AG08395 (cell line): ENCODE measurements around the gene ENDOD1.
"Not testable (repeated sequence)": the region's sequence is repeated elsewhere in the genome, so short reads cannot be mapped to it uniquely, and the experiment has no call there.

Experiments used
- DNase-seq: peaks from one replicate; pipeline ENCODE4 v3.0.0; 2012; ENCODE audit warnings: mixed read lengths, low spot score

The ENDOD1 gene

GRCh38 chr11:95089620-95090542, at the start of gene ENDOD1:
Gene ENDOD1 (plus strand): TSS chr11:95089846. CDS start chr11:95089928, 82 bp downstream.
- peak; percentile 92 for DNase-seq

GRCh38 chr11:95042239-95042638, 47.4 kb upstream of the ENDOD1 start:
- DNase-seq = no peak

- no peak for DNase-seq
Measured at GRCh38 chr11:95042906-95043305, 46.7 kb upstream of the ENDOD1 start.

GRCh38 chr11:95044010-95044409, 45.6 kb upstream of the ENDOD1 start:
- DNase-seq = no peak

DNA sequence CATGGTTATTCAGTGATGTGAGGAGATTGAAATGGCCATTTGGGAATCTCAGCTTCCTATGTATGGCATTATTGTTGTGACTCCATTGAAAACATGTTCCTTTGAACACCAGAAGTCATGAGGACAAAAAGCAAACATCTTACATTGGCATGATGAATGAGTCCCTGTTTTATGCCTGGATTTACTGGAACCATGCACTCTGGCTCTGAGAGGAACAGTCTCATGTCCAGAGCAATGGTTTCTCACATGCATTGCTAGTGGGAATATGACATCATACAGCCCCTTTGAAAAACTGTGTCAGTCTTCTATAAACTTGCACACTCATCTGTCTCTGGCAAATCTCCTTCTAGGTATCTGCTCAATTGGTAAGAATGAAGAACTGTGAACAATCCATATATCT, 43.8 kb upstream of the ENDOD1 start:
- DNase-seq = no peak

GRCh38 chr11:95049122-95049521, 40.5 kb upstream of the ENDOD1 start, which contains the start of gene KDM4F:
Gene KDM4F (plus strand): TSS chr11:95049422.
- DNase-seq = not testable (repeated sequence)

GRCh38 chr11:95050595-95051202, 38.9 kb upstream of the ENDOD1 start:
- no peak for DNase-seq

GRCh38 chr11:95054356-95054755, 35.3 kb upstream of the ENDOD1 start:
- DNase-seq = no peak

GRCh38 chr11:95055283-95055897, 34.3 kb upstream of the ENDOD1 start:
- DNase-seq = no peak

DNA sequence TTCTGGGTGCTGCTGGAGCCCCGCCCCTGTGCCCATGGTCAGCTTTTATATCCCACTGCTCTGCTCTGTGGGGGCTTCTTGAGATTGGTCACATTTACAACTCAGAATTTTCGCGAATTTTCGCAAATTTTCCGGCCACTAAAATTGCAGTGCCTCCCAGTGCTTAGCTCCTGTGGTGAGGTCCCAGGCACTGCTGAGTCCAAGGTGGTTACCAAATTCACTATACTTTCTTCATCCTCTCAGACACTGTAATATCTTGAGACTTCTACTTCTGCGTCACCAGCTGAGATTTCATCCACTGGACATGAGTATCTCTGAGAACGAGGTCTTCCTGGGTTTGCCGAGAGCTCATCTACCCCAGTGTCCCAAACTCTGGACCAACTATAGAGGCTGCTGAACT, 31.7 kb upstream of the ENDOD1 start:
- DNase-seq = no peak

DNA sequence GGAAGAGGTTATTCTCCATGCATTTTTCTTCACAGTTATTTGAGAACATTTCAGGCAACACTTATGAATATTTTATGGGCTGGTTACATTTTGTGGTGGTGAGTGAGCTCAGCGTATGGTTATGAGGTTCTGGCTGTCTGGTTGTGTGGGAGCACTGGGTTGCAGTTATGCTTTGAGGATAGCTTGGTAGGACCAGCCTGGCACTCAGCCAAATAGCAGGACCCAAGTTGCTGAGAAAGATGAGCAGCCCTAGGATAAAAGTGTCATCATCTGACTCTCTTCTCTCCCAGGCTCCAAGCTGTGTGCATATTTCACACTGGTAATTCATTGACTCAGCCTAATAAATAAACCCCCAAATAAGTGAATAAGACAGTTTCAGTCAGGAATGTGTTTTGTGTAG, 31.0 kb upstream of the ENDOD1 start:
- DNase-seq = no peak

DNA sequence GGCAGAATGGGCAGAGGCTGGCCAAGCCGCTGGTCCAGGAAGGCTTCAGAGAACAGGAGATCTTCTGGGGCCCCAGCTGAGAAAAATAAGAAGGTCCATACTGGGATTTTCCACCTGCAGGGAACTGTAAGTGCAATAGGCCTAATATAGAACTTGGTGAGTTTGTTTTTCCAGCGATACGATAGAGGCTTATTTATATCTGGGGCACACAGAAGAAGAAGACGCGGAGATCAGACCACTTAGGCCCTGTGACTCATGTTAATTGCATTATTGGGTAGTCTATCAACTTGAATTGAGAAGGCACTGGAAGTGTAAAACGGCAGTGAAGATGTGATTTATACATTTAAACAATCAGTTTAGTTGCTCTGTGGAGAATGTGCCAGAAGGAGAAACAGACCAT, 30.6 kb upstream of the ENDOD1 start:
- DNase-seq = no peak

DNA sequence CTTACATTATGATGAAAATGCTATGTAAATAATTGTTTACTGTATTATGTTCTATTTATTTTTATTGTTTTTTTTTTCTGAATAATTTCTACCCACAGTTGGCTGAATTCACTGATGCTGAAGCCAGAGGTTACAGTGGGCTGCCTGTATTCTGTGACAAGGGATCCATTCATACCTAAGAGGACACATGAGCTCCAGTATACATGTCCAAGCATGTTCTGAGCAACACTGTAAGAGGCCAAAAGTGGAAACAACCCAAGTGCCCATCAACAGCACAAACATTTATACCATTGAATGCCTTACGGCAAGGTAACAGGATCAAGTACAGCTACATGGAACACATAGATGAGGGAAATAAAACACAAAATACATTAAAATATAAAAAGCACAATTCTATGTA, 24.3 kb upstream of the ENDOD1 start:
- no peak for DNase-seq

DNA sequence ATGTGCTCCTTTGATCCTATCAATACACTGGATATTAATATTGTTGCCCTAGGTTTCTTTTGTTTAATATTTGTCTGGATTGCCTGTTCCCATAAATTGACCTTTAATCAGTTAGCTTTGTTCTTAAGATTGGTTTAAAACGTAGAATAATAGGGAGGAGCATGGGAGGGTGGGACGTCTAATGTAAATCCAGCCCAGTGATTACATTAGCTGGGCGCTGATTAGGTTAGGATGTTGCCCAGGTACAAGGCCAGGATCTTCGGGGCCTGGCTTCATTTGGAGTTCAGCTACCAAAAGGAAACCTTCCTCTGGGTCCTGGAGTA, 23.0 kb upstream of the ENDOD1 start, which contains the start of gene SRSF8:
SRSF8 (plus strand) TSS at position 204 of the 323 bp plus-strand sequence. CDS start 308 bp downstream, outside the sequence.
- no peak for DNase-seq

DNA sequence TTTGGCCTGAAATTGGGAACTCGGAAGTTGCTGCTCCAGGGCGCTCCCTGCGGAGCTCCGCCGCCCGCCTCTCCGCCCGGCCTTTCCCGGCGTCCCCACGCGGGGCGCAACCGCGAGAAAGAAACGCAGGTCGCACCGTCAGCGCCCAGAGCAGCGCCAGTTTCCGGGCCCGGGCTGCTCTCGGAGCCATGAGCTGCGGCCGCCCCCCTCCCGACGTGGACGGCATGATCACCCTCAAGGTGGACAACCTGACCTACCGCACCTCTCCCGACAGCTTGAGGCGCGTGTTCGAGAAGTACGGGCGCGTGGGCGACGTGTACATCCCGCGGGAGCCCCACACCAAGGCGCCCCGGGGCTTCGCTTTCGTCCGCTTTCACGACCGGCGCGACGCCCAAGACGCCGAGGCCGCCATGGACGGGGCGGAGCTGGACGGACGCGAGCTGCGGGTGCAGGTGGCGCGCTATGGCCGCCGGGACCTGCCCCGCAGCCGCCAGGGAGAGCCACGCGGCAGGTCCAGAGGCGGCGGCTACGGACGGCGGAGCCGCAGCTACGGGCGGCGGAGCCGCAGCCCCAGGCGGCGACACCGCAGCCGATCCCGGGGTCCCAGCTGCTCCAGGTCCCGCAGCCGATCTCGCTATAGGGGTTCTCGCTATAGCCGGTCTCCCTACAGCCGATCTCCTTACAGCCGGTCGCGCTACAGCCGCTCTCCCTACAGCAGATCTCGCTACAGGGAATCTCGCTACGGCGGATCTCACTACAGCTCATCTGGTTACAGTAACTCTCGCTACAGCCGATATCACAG, 22.4 kb upstream of the ENDOD1 start:
- DNase-seq = peak; percentile 75

DNA sequence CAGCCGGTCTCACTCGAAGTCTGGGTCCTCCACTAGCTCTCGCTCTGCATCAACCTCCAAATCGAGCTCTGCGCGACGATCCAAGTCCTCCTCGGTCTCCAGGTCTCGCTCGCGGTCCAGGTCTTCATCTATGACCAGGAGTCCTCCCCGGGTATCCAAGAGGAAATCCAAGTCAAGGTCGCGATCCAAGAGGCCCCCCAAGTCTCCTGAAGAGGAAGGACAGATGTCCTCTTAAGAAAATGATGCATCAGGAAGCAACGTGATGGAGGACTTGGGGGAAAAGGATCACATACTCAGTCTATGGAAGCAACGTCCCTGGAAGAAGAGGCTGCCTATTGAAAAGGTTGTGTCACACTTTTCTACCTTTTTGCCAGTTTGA, 21.8 kb upstream of the ENDOD1 start:
- peak; percentile 35 for DNase-seq

GRCh38 chr11:95068549-95068948, 21.1 kb upstream of the ENDOD1 start:
- peak; percentile 81 for DNase-seq

- DNase-seq = no peak
Measured at GRCh38 chr11:95070471-95070870, 19.2 kb upstream of the ENDOD1 start.

- no peak for DNase-seq
Measured at GRCh38 chr11:95072948-95073347, 16.7 kb upstream of the ENDOD1 start.

DNA sequence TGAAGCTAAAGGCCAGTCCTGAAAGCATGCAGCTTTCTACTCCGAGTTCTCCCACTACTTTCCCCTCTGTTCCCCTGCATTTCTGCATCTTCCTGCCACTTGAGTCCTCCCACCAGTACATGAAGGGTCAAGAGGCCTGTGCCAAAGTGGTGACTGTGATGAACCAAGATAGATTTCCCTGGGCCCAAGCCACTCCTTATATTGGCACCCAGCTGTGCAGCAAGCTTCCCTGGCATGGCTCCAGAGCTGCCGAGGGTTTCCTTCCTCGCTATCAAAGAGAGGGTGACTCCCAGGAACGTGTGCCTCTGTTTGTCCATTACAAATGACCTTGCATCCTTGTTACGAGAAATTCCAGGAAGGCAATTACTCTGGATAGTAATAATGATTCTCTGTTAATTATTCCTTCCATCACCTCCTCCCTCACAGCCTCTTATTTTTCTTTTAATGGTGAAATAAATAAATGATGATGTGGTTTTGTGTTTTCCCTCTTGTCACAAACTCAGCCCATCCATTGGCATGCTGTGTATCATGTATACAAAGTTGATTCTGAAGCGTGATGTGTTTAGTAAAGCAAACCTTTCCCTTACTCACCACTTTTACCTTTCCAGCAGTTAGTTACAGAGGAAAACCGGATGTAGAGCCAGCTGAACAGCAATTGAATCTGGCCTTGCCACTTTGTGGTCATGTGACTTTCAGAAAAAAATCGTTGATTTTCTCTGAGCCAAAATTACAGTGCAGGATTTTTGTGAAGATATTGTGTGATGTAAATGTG, 14.7 kb upstream of the ENDOD1 start:
- no peak for DNase-seq

- DNase-seq = no peak
Measured at GRCh38 chr11:95076416-95076815, 13.2 kb upstream of the ENDOD1 start.
